SK-N-SH (cell line): ENCODE data around the gene TRAK1.

Experiments
- EP300 ChIP-seq, 2 experiments: IDR thresholded peaks; 2 replicates each; pipeline versions ENCODE4 v1.4.0 to v1.6.1; 2012; ENCODE audit warnings: borderline replicate concordance in 1 of 2, low read depth in 1 of 2, low read length in 1 of 2
- POLR2AphosphoS5 ChIP-seq: IDR thresholded peaks from 2 replicates; pipeline ENCODE4 v1.6.1; 2012; ENCODE audit warnings: low read depth, low read length
- RAD21 ChIP-seq: IDR thresholded peaks from 2 replicates; pipeline ENCODE4 v1.6.1; 2012; ENCODE audit warnings: mild to moderate bottlenecking, low read length
- SIN3A ChIP-seq: IDR thresholded peaks from 2 replicates; pipeline ENCODE4 v1.6.1; 2012; ENCODE audit warnings: low read depth, mild to moderate bottlenecking, low read length, moderate library complexity, borderline replicate concordance
- TF ChIP-seq, protein P1 (sequence below): fragments of 200-600 bp; sonication (generic); IDR thresholded peaks from 2 replicates; pipeline ENCODE4 v1.6.1; 2017; ENCODE audit warnings: antibody characterized with exemption, mild to moderate bottlenecking, moderate library complexity
- TF ChIP-seq, protein P2 (sequence below): IDR thresholded peaks from 2 replicates; pipeline ENCODE4 v1.6.1; 2012; ENCODE audit warnings: mild to moderate bottlenecking, low read depth, low read length, moderate library complexity
- TF ChIP-seq, protein P3 (sequence below): fragments of 150-350 bp; IDR thresholded peaks from 2 replicates; pipeline ENCODE4 v1.6.1; 2017; ENCODE audit warnings: antibody characterized with exemption, low read length, low read depth, borderline replicate concordance

DNA sequence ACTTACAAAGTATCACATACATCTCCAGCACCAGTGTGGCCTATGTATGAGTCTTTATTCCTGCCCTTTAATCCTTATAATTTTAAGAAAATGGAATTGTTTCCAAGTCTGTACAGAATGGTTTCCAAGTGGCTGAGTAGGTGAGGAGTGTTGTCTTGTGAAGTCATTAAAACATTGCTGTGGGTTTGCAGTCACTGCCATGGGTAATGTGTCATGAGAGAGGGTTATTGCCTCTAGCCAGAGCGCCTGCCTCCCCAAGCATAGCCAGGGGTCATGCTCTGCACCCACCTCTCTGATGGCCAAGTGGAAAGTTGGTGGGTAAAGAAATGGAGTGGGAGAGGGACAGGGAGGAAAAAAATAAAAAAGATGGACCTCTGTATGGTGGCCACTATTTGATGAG, 25.3 kb downstream of the TRAK1 start:
- TF ChIP-seq, protein P1, sequence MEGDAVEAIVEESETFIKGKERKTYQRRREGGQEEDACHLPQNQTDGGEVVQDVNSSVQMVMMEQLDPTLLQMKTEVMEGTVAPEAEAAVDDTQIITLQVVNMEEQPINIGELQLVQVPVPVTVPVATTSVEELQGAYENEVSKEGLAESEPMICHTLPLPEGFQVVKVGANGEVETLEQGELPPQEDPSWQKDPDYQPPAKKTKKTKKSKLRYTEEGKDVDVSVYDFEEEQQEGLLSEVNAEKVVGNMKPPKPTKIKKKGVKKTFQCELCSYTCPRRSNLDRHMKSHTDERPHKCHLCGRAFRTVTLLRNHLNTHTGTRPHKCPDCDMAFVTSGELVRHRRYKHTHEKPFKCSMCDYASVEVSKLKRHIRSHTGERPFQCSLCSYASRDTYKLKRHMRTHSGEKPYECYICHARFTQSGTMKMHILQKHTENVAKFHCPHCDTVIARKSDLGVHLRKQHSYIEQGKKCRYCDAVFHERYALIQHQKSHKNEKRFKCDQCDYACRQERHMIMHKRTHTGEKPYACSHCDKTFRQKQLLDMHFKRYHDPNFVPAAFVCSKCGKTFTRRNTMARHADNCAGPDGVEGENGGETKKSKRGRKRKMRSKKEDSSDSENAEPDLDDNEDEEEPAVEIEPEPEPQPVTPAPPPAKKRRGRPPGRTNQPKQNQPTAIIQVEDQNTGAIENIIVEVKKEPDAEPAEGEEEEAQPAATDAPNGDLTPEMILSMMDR, result no peak
- no peak for TF ChIP-seq EP300 (IDR thresholded peaks at IDR 0.05; ENCODE audit: borderline replicate concordance in 1 of 2, low read depth in 1 of 2, low read length in 1 of 2)
- no peak for TF ChIP-seq SIN3A
- TF ChIP-seq, protein P2, sequence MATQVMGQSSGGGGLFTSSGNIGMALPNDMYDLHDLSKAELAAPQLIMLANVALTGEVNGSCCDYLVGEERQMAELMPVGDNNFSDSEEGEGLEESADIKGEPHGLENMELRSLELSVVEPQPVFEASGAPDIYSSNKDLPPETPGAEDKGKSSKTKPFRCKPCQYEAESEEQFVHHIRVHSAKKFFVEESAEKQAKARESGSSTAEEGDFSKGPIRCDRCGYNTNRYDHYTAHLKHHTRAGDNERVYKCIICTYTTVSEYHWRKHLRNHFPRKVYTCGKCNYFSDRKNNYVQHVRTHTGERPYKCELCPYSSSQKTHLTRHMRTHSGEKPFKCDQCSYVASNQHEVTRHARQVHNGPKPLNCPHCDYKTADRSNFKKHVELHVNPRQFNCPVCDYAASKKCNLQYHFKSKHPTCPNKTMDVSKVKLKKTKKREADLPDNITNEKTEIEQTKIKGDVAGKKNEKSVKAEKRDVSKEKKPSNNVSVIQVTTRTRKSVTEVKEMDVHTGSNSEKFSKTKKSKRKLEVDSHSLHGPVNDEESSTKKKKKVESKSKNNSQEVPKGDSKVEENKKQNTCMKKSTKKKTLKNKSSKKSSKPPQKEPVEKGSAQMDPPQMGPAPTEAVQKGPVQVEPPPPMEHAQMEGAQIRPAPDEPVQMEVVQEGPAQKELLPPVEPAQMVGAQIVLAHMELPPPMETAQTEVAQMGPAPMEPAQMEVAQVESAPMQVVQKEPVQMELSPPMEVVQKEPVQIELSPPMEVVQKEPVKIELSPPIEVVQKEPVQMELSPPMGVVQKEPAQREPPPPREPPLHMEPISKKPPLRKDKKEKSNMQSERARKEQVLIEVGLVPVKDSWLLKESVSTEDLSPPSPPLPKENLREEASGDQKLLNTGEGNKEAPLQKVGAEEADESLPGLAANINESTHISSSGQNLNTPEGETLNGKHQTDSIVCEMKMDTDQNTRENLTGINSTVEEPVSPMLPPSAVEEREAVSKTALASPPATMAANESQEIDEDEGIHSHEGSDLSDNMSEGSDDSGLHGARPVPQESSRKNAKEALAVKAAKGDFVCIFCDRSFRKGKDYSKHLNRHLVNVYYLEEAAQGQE, result no peak
- no peak for TF ChIP-seq RAD21
- no peak for TF ChIP-seq POLR2AphosphoS5
- TF ChIP-seq, protein P3, sequence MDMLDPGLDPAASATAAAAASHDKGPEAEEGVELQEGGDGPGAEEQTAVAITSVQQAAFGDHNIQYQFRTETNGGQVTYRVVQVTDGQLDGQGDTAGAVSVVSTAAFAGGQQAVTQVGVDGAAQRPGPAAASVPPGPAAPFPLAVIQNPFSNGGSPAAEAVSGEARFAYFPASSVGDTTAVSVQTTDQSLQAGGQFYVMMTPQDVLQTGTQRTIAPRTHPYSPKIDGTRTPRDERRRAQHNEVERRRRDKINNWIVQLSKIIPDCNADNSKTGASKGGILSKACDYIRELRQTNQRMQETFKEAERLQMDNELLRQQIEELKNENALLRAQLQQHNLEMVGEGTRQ, result no peak
